HepG2 (cell line): ENCODE measurements around the gene SNAPC4. TPM values are rescaled to one million over a fixed set of nuclear protein-coding genes. Genes with fewer than 3 reads are reported as not detected.
"Not testable (repeated sequence)": the region's sequence is repeated elsewhere in the genome, so short reads cannot be mapped to it uniquely, and the experiment has no call there.

Source experiments
- ATAC-seq: fragments of 200-7000 bp; cut with Tn5 transposase; 3 replicates; pipeline ENCODE4 v1.9.1; 2020; ENCODE audit warnings: mild to moderate bottlenecking, moderate library complexity
- BruUV-seq: library from RNA; stranded (reverse); fragments of 400-500 nt; replicated peaks from 2 replicates; lab custom pipeline; 2021; lab: Mats Ljungman, UMichigan
- CTCF ChIA-PET: fragments of 300-600 bp; formaldehyde crosslinking; extraction: SDS; loops from one replicate; lab custom pipeline; 2021; ENCODE audit warnings: low total read pairs, inconsistent platforms, low intra/inter-chr PET ratio; lab: Yijun Ruan, JAX
- POLR2A ChIA-PET: fragments of 350-600 bp; sonication (Branson Sonifier 250); formaldehyde crosslinking; loops from one replicate; lab custom pipeline; 2020; ENCODE audit warnings: antibody characterized with exemption, inconsistent platforms; lab: Yijun Ruan, JAX
- DNase-seq: peaks from one replicate; pipeline ENCODE4 v3.0.0-alpha.2; 2015; ENCODE audit warnings: low spot score
- FAIRE-seq: peaks from 3 replicates; lab custom pipeline; 2011; peaks lifted over from hg19 to GRCh38; lab: Jason Lieb, UNC
- H2AFZ ChIP-seq: one replicate; pipeline ENCODE4 v1.6.1; 2011; ENCODE audit warnings: low read length, inconsistent platforms
- H3K27ac ChIP-seq: fragments of 300-600 bp; 3 replicates; pipeline ENCODE4 v1.8.0; 2011; ENCODE audit warnings: mixed run types, mild to moderate bottlenecking, mixed read lengths, low read length, inconsistent platforms; ENCODE audit not compliant: insufficient read depth; ENCODE audit errors: extremely low read length
- H3K27me3 ChIP-seq, 2 experiments: fragments of 200-600 bp in 1 of 2; 2 replicates in 1 of 2; 3 replicates in 1 of 2; pipeline versions ENCODE4 v1.6.0 to v1.8.0; 2011; ENCODE audit warnings: low read length in 2 of 2, mild to moderate bottlenecking in 2 of 2, moderate library complexity in 2 of 2, inconsistent platforms in 1 of 2; ENCODE audit not compliant: insufficient read depth in 2 of 2, control insufficient read depth in 1 of 2
- H3K36me3 ChIP-seq, 2 experiments: fragments of 200-600 bp in 1 of 2; replicated peaks in 1 of 2; 2 replicates in 1 of 2; 3 replicates in 1 of 2; pipeline versions ENCODE4 v1.5.1 to v1.8.0; 2011; ENCODE audit warnings: low read length in 2 of 2, inconsistent platforms in 1 of 2; ENCODE audit not compliant: insufficient read depth in 2 of 2, control insufficient read depth in 1 of 2
- H3K4me1 ChIP-seq: 2 replicates; pipeline ENCODE4 v1.5.1; 2012; ENCODE audit warnings: low read length, inconsistent platforms; ENCODE audit not compliant: insufficient read depth
- H3K4me2 ChIP-seq: 2 replicates; pipeline ENCODE4 v1.6.0; 2011; ENCODE audit warnings: low read depth, low read length, inconsistent platforms
- H3K4me3 ChIP-seq, 3 experiments: fragments of 200-600 bp in 1 of 3; sonication (generic), shearing (Covaris generic) in 1 of 3; replicated peaks in 1 of 3; 2 replicates each; pipeline ENCODE4 v1.5.1; 2011 to 2016; ENCODE audit warnings: low read length in 3 of 3, inconsistent platforms in 2 of 3, low read depth in 2 of 3, mild to moderate bottlenecking in 2 of 3, control low read depth in 1 of 3, mixed read lengths in 1 of 3; ENCODE audit not compliant: insufficient read depth in 1 of 3
- H3K79me2 ChIP-seq: one replicate; pipeline ENCODE4 v1.6.1; 2011; ENCODE audit warnings: low read length, inconsistent platforms; ENCODE audit not compliant: insufficient read depth
- H3K9ac ChIP-seq: 2 replicates; pipeline ENCODE4 v1.6.0; 2011; ENCODE audit warnings: mild to moderate bottlenecking, low read depth, low read length, inconsistent platforms; ENCODE audit not compliant: insufficient read depth
- H3K9me3 ChIP-seq: 2 replicates; pipeline ENCODE4 v1.5.1; 2012; ENCODE audit warnings: mild to moderate bottlenecking, low read length
- H4K20me1 ChIP-seq: 2 replicates; pipeline ENCODE4 v1.6.0; 2011; ENCODE audit warnings: inconsistent platforms, mild to moderate bottlenecking, low read length, moderate library complexity; ENCODE audit not compliant: insufficient read depth
- BATF2 ChIP-seq: sonication (generic); formaldehyde crosslinking; IDR thresholded peaks from 2 replicates; pipeline ENCODE4 v1.8.0; 2022; ENCODE audit warnings: mild to moderate bottlenecking, missing genetic modification reagents, moderate library complexity
- CENPT ChIP-seq: sonication (generic); formaldehyde crosslinking; IDR thresholded peaks from 2 replicates; pipeline ENCODE4 v1.8.0; 2022; ENCODE audit warnings: low read depth, mild to moderate bottlenecking, moderate library complexity, missing genetic modification reagents
- ERF ChIP-seq: IDR thresholded peaks from 2 replicates; pipeline ENCODE4 v1.6.1; 2018; ENCODE audit warnings: missing biosample characterization, missing genetic modification reagents
- KAT7 ChIP-seq: IDR thresholded peaks from 2 replicates; pipeline ENCODE4 v1.6.1; 2018; ENCODE audit warnings: borderline replicate concordance, missing compliant biosample characterization
- MTERF4 ChIP-seq: sonication (generic); formaldehyde crosslinking; IDR thresholded peaks from 2 replicates; pipeline ENCODE4 v1.8.0; 2023; ENCODE audit warnings: mild to moderate bottlenecking, missing genetic modification reagents
- NFE2 ChIP-seq: sonication (generic); formaldehyde crosslinking; IDR thresholded peaks from 2 replicates; pipeline ENCODE4 v1.4.0; 2020; ENCODE audit warnings: missing genetic modification reagents
- NR2F1 ChIP-seq, 2 experiments: fragments of 450-650 bp in 1 of 2; formaldehyde crosslinking in 1 of 2; IDR thresholded peaks; 2 replicates each; pipeline versions ENCODE4 v1.5.0 to v1.6.1; 2016 to 2020; ENCODE audit warnings: mild to moderate bottlenecking in 1 of 2, missing compliant biosample characterization in 1 of 2, missing genetic modification reagents in 1 of 2, moderate library complexity in 1 of 2
- ZMYM4 ChIP-seq: sonication (generic); formaldehyde crosslinking; IDR thresholded peaks from 2 replicates; pipeline ENCODE4 v1.8.1; 2023; ENCODE audit warnings: mild to moderate bottlenecking, missing genetic modification reagents
- WGBS: methylation state at CpG from one replicate; pipeline ENCODE4 v1.1.6; 2017; ENCODE audit warnings: low lambda C conversion rate; 5-methylcytosine and 5-hydroxymethylcytosine counted together
- in situ Hi-C: cut with HindIII; loops from 2 replicates; pipeline ENCODE4 v1.10.0; 2017; ENCODE audit warnings: low pct_unique_long_range_greater_than_20kb; ENCODE audit not compliant: extremely low pct_ligation_motif_present
- intact Hi-C: fragments of 100-400 bp; cut with micrococcal nuclease; formaldehyde crosslinking; loops from one replicate; pipeline ENCODE4 v1.10.0; 2022; ENCODE audit not compliant: unreplicated experiment
- polyA plus RNA-seq, 8 experiments: library from polyadenylated mRNA; depleted of rRNA in 3 of 8; stranded (reverse) in 7 of 8; unstranded in 1 of 8; fragments of >200 nt; fragmentation: Illumina TruSeq in 4 of 8; extraction: Trizol in 4 of 8; gene quantifications; 2 replicates each; pipeline versions ENCODE4 v1.2.1 to v1.2.3, GENCODE V29; 2011 to 2016; ENCODE audit warnings: low read depth in 4 of 8, missing spikeins in 1 of 8, mixed read lengths in 1 of 8; ENCODE audit not compliant: insufficient read depth in 1 of 8
- total RNA-seq, 5 experiments: library from RNA; depleted of rRNA; stranded (reverse); fragments of >200 nt; fragmentation: Illumina TruSeq; extraction: Trizol; gene quantifications; 2 replicates each; pipeline ENCODE4 v1.2.3, GENCODE V29; 2016; ENCODE audit warnings: low read depth in 1 of 5
- TF ChIP-seq, protein P1 (sequence below): sonication (generic); formaldehyde crosslinking; IDR thresholded peaks from 2 replicates; pipeline ENCODE4 v1.4.0; 2020; ENCODE audit warnings: missing genetic modification reagents, borderline replicate concordance

Gene SNAPC4
- total and polyA plus RNA-seq, 2 of the 13 experiments (the other 11 are each of a cell fraction or from before 2014, with no cell fraction given) = 2.0 to 6.0 TPM

DNA sequence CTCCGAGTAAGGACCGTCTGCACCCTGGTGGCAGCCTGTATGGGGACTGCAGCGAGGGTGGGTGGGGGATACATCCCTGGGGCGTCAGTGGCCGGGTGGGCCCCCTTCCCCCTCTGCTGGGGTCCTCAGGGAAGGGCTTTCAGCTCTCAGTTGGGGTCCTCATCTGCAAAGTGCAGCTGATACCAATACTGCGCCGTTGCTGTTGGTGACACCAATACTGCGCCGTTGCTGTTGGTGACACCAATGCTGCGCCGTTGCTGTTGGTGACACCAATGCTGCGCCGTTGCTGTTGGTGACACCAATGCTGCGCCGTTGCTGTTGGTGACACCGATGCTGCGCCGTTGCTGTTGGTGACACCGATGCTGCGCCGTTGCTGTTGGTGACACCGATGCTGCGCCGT lies 48.1 kb downstream of the SNAPC4 start:
- not testable (repeated sequence) for BruUV-seq
- POLR2A ChIA-PET = interaction anchor here (1.5 kb wide), 1 partner anchor 11 kb away, joined by 8 read pairs; the partner anchor contains the start of gene DNLZ

GRCh38 chr9:136351252-136351800 lies 48.6 kb downstream of the SNAPC4 start:
- no peaks in the 10 kb centered on the region for H4K20me1 ChIP-seq
- POLR2A ChIA-PET = interaction anchor here (1.5 kb wide), 1 partner anchor 12 kb away, joined by 8 read pairs; the partner anchor contains the start of gene DNLZ
- no peak overlapping the region for H2AFZ ChIP-seq
- TF ChIP-seq NR2F1 (CRISPR knock-in tag; IDR thresholded peaks at IDR 0.05) = no peak
- no peak for TF ChIP-seq ERF (CRISPR knock-in tag)
- no peak for TF ChIP-seq MTERF4 (CRISPR knock-in tag)
- no peak for TF ChIP-seq BATF2 (CRISPR knock-in tag)
- TF ChIP-seq, protein P1, sequence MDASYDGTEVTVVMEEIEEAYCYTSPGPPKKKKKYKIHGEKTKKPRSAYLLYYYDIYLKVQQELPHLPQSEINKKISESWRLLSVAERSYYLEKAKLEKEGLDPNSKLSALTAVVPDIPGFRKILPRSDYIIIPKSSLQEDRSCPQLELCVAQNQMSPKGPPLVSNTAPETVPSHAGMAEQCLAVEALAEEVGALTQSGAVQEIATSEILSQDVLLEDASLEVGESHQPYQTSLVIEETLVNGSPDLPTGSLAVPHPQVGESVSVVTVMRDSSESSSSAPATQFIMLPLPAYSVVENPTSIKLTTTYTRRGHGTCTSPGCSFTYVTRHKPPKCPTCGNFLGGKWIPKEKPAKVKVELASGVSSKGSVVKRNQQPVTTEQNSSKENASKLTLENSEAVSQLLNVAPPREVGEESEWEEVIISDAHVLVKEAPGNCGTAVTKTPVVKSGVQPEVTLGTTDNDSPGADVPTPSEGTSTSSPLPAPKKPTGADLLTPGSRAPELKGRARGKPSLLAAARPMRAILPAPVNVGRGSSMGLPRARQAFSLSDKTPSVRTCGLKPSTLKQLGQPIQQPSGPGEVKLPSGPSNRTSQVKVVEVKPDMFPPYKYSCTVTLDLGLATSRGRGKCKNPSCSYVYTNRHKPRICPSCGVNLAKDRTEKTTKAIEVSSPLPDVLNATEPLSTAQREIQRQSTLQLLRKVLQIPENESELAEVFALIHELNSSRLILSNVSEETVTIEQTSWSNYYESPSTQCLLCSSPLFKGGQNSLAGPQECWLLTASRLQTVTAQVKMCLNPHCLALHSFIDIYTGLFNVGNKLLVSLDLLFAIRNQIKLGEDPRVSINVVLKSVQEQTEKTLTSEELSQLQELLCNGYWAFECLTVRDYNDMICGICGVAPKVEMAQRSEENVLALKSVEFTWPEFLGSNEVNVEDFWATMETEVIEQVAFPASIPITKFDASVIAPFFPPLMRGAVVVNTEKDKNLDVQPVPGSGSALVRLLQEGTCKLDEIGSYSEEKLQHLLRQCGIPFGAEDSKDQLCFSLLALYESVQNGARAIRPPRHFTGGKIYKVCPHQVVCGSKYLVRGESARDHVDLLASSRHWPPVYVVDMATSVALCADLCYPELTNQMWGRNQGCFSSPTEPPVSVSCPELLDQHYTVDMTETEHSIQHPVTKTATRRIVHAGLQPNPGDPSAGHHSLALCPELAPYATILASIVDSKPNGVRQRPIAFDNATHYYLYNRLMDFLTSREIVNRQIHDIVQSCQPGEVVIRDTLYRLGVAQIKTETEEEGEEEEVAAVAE = no peak
- TF ChIP-seq KAT7 = no peak
- TF ChIP-seq NFE2 (CRISPR knock-in tag) = no peak
- no peak for TF ChIP-seq ZMYM4 (CRISPR knock-in tag)
- no peak for TF ChIP-seq CENPT (CRISPR knock-in tag)

More for the DNA sequence above, 48.1 kb downstream of the SNAPC4 start:
- H4K20me1 ChIP-seq, H3K27ac ChIP-seq, ATAC-seq, H3K4me2 ChIP-seq, H3K9ac ChIP-seq, H2AFZ ChIP-seq, H3K79me2 ChIP-seq, in situ Hi-C loops, intact Hi-C loops, H3K9me3 ChIP-seq, H3K27me3 ChIP-seq, H3K36me3 ChIP-seq, CTCF ChIA-PET, FAIRE-seq, H3K4me3 ChIP-seq, DNase-seq: not testable (repeated sequence)
- peaks cover 45% of the 10 kb centered on the region for H3K4me1 ChIP-seq
- WGBS = 40% methylated on average over 3 of the region's 24 CpGs

More at GRCh38 chr9:136351252-136351800, 48.6 kb downstream of the SNAPC4 start:
- no peak overlapping the region for H3K27ac ChIP-seq
- H3K9ac ChIP-seq = no peak overlapping the region
- ATAC-seq (no peak), DNase-seq (no peak), FAIRE-seq (no peak)
- CTCF ChIA-PET = no interaction called here
- H3K9me3 ChIP-seq = no peaks in the 10 kb centered on the region
- H3K79me2 ChIP-seq = no peaks in the 10 kb centered on the region
- WGBS = 60% methylated on average over 3 of the region's 11 CpGs
- intact Hi-C loops (no loop called here), in situ Hi-C loops (no loop called here)
- peaks cover 45% of the 10 kb centered on the region for H3K4me1 ChIP-seq
- no peak overlapping the region for H3K4me2 ChIP-seq
- H3K36me3 ChIP-seq = no peaks in the 10 kb centered on the region
- peaks cover 0 to 9% of the 10 kb centered on the region in 2 experiments; a peak in 2 of 5 replicates for H3K27me3 ChIP-seq
- BruUV-seq = no TSS peak
- no peak overlapping the region for H3K4me3 ChIP-seq
